ENCODE data around the gene CDC42EP4.

DNA sequence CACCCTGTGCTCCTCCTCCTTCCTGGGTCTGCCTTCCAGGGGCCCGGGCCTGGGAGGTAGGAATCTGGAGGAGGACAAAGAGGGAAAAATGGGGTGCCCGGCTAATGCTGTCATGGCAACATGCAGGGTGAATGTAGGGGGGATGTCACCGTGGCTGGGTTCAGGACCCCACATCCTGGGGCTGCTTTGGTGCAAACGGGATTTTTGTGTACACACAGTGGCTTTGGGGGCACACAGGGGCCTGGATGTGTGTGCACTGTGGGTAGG is 37.0 kb upstream of the CDC42EP4 start:
- no peak for TF ChIP-seq ARNTL (CRISPR knock-in tag; IDR thresholded peaks at IDR 0.05; ENCODE audit: borderline replicate concordance, low read depth)
- TF ChIP-seq GLIS3 (CRISPR knock-in tag; IDR thresholded peaks at IDR 0.05), result no peak
- TF ChIP-seq, protein P1, sequence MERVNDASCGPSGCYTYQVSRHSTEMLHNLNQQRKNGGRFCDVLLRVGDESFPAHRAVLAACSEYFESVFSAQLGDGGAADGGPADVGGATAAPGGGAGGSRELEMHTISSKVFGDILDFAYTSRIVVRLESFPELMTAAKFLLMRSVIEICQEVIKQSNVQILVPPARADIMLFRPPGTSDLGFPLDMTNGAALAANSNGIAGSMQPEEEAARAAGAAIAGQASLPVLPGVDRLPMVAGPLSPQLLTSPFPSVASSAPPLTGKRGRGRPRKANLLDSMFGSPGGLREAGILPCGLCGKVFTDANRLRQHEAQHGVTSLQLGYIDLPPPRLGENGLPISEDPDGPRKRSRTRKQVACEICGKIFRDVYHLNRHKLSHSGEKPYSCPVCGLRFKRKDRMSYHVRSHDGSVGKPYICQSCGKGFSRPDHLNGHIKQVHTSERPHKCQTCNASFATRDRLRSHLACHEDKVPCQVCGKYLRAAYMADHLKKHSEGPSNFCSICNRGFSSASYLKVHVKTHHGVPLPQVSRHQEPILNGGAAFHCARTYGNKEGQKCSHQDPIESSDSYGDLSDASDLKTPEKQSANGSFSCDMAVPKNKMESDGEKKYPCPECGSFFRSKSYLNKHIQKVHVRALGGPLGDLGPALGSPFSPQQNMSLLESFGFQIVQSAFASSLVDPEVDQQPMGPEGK (CRISPR knock-in tag; IDR thresholded peaks at IDR 0.05; ENCODE audit: borderline replicate concordance), result no peak
- no peak for TF ChIP-seq ZNF70 (CRISPR knock-in tag; IDR thresholded peaks at IDR 0.05)
- TF ChIP-seq ZFP30 (CRISPR knock-in tag; IDR thresholded peaks at IDR 0.05), result no peak
- TF ChIP-seq CSDC2 (CRISPR knock-in tag; IDR thresholded peaks at IDR 0.05), result no peak
- TF ChIP-seq ESRRG (CRISPR knock-in tag; IDR thresholded peaks at IDR 0.05), result no peak
- TF ChIP-seq, protein P2, sequence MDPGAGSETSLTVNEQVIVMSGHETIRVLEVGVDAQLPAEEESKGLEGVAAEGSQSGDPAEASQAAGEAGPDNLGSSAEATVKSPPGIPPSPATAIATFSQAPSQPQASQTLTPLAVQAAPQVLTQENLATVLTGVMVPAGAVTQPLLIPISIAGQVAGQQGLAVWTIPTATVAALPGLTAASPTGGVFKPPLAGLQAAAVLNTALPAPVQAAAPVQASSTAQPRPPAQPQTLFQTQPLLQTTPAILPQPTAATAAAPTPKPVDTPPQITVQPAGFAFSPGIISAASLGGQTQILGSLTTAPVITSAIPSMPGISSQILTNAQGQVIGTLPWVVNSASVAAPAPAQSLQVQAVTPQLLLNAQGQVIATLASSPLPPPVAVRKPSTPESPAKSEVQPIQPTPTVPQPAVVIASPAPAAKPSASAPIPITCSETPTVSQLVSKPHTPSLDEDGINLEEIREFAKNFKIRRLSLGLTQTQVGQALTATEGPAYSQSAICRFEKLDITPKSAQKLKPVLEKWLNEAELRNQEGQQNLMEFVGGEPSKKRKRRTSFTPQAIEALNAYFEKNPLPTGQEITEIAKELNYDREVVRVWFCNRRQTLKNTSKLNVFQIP (CRISPR knock-in tag; IDR thresholded peaks at IDR 0.05; ENCODE audit: borderline replicate concordance, low read depth), result no peak

Data from SK-N-SH treated with all-trans-retinoic acid at 6 μM for 48 hours (cell line).